ENCODE measurements around the gene GNB5.

DNA sequence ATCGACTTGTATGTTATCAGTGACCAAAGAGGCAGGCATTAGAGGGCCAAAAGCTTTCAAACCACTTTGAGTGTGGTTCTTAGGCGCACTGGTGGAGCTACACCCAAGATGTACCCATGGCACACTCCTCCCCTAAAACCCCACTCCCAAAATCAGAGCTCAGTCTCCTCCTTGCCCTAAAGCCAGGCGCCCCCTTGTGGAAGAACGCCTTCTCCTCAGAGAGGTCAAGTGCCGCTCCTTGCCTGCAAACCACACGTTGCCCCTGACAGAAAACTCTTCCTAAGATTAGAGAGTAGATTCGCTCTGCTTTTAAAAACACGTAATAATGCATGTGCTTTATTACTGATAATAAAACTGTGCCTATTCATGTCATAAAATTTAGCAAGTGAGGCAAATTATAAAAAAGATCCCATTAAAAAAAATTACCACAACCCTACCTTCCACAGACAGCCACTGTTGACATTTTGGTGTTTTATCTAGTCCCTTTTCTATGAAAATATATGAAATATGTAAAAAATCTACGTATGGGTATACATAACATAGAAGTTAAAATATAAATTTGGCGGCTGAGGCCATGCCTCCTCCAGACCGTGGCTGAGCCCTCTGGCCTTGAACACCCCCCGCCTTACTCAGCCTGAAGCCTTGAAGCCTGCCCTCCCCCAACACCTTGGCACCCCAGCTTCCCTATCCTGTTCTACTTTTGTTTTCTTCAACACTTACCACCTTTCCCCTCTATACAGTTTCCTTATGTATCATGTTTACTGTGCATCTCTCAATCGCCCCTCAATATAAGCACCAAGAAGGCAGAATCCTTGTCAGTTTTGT, 112.1 kb downstream of the GNB5 start:
- TF ChIP-seq, protein P1, sequence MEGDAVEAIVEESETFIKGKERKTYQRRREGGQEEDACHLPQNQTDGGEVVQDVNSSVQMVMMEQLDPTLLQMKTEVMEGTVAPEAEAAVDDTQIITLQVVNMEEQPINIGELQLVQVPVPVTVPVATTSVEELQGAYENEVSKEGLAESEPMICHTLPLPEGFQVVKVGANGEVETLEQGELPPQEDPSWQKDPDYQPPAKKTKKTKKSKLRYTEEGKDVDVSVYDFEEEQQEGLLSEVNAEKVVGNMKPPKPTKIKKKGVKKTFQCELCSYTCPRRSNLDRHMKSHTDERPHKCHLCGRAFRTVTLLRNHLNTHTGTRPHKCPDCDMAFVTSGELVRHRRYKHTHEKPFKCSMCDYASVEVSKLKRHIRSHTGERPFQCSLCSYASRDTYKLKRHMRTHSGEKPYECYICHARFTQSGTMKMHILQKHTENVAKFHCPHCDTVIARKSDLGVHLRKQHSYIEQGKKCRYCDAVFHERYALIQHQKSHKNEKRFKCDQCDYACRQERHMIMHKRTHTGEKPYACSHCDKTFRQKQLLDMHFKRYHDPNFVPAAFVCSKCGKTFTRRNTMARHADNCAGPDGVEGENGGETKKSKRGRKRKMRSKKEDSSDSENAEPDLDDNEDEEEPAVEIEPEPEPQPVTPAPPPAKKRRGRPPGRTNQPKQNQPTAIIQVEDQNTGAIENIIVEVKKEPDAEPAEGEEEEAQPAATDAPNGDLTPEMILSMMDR (IDR thresholded peaks at IDR 0.05; ENCODE audit: insufficient read depth, low read length): peak; percentile 60
- TF ChIP-seq REST (IDR thresholded peaks at IDR 0.05; ENCODE audit: insufficient replicate concordance, low read depth): no peak

Data from HL-60 (cell line).